Measurements from ENCODE around the gene OLR1.

DNA sequence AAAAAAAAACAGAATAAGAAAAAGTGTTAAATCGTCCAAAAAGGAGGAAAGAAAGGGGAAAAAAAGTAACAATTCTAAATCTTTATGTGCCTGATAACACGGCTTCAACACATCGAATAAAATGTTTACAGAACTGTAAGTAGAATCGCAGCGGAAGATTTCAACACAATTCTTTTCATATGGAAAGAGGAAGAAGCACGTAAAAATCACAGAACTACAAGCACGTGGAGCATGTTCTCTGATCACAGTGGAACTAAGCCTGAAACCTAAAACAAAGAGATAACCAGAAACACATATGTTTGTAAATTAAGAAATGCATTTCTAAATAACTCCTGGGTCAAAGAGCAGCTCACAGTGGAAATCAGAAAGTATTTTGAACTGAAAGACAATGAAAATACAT lies 50.7 kb downstream of the OLR1 start:
- TF ChIP-seq POLR2A (IDR thresholded peaks at IDR 0.05; ENCODE audit: low read depth): no peak
- TF ChIP-seq, protein P1, sequence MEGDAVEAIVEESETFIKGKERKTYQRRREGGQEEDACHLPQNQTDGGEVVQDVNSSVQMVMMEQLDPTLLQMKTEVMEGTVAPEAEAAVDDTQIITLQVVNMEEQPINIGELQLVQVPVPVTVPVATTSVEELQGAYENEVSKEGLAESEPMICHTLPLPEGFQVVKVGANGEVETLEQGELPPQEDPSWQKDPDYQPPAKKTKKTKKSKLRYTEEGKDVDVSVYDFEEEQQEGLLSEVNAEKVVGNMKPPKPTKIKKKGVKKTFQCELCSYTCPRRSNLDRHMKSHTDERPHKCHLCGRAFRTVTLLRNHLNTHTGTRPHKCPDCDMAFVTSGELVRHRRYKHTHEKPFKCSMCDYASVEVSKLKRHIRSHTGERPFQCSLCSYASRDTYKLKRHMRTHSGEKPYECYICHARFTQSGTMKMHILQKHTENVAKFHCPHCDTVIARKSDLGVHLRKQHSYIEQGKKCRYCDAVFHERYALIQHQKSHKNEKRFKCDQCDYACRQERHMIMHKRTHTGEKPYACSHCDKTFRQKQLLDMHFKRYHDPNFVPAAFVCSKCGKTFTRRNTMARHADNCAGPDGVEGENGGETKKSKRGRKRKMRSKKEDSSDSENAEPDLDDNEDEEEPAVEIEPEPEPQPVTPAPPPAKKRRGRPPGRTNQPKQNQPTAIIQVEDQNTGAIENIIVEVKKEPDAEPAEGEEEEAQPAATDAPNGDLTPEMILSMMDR (IDR thresholded peaks at IDR 0.05): no peak
- TF ChIP-seq EP300 (IDR thresholded peaks at IDR 0.05): no peak
- no peak for TF ChIP-seq POLR2AphosphoS5 (IDR thresholded peaks at IDR 0.05)

All from esophagus muscularis mucosa (tissue), 4 donors.